T47D (cell line): ENCODE results near the gene A3GALT2.

ENCODE experiments used
- DNase-seq, 2 experiments: peaks; one replicate each; pipeline versions ENCODE4 v3.0.0 to v3.0.0-alpha.2; 2011 to 2012; ENCODE audit warnings: low read depth in 1 of 2, low spot score in 1 of 2
- JUND ChIP-seq: IDR thresholded peaks from 2 replicates; pipeline ENCODE4 v1.6.1; 2012; ENCODE audit warnings: low read depth
- in situ Hi-C: cut with HindIII; loops from 2 replicates; pipeline ENCODE4 v1.10.0; 2016; ENCODE audit warnings: low sequenced_read_pairs, low pct_unique_long_range_greater_than_20kb

The A3GALT2 gene

DNA sequence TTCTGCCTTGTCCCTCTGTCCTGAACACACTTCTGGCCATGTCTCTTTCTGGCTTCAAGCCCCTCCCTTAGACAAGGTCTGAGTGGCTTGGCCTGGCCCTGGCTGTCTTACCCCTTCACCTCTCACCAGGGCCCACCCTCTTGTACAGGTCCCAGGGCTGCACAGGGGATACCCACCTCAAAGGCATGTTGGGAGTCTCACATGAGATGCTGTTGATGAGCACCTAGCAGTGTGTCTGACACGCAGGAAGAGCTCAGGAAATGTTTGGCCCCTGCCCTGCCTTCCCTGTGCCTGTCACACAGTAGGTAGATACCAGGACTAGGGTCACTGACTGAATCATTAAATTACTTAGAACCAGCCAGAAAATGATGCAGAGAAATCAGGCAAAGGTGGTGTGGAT, 48.0 kb downstream of the A3GALT2 start:
- no peak for TF ChIP-seq JUND
- no peak for DNase-seq
- in situ Hi-C loops: no loop called here

- no peak for TF ChIP-seq JUND
- in situ Hi-C loops: no loop called here
- DNase-seq: no peak
These were observed 48.4 kb downstream of the A3GALT2 start for GRCh38 chr1:33272509-33272908.

DNA sequence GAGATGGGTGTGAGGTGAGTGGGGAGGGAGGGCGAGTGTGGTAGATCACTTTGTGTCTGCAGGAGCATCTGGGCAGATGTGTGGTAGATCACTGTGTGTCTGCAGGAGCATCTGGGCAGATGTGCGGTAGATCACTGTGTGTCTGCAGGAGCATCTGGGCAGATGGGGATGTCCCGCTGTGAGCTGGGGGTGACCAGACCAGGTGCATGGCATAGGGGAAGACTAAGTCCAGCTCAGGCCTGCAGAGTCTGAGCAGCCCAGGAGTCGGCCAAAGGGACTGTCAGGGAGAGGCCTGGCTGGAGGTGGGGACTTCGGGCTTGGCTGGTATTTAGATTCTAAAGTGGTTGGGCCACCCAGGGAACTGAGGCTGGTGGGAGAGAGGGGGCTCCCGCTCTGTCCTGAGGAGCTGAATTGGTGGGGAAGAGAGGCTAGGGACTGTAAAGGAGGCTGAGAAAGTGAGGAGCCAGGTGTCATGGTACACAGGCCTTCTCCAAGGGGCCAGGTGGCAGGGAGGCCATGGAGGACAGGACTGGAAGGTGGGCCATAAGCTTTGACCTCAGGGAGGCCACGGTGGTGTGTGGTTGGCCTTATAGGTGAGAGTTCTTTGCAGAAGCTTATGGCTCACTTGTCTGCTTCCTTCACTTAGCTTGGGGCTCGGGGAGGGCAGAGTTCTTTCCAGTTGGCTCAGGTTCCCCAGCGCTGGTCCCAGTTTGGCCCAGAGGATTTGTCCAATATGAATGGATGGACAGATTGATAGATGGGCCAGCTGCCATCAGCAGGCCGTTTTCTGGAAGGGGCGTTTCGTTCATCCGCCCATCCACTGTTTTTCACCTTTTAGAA, 49.0 kb downstream of the A3GALT2 start:
- in situ Hi-C loops: no loop called here
- TF ChIP-seq JUND: no peak
- no peak for DNase-seq

GRCh38 chr1:33270808-33271465, 50.0 kb downstream of the A3GALT2 start:
- DNase-seq: no peak
- in situ Hi-C loops: no loop called here
- no peak for TF ChIP-seq JUND

DNA sequence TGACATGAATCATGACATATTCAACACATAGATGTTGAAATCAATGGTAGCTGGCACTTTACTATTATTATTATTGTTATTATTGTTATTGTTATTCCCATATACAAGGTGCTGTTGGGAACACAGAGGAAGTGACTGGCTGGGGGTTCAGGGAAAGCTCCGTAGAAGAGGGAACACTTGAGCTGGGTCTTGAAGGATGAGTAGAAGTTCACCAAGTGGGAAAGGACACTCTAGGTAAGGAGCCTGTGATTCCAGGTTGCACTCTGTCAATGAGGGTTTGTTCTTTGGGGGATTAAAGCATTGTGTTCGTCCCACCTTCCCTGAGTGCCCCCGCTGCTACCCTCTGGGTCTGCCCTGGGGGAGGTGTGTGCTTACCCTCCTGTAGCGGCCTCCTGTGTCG, 50.5 kb downstream of the A3GALT2 start:
- DNase-seq: no peak
- no peak for TF ChIP-seq JUND
- in situ Hi-C loops: no loop called here

GRCh38 chr1:33269621-33270020, 51.3 kb downstream of the A3GALT2 start:
- DNase-seq: no peak
- in situ Hi-C loops: no loop called here
- TF ChIP-seq JUND: no peak

DNA sequence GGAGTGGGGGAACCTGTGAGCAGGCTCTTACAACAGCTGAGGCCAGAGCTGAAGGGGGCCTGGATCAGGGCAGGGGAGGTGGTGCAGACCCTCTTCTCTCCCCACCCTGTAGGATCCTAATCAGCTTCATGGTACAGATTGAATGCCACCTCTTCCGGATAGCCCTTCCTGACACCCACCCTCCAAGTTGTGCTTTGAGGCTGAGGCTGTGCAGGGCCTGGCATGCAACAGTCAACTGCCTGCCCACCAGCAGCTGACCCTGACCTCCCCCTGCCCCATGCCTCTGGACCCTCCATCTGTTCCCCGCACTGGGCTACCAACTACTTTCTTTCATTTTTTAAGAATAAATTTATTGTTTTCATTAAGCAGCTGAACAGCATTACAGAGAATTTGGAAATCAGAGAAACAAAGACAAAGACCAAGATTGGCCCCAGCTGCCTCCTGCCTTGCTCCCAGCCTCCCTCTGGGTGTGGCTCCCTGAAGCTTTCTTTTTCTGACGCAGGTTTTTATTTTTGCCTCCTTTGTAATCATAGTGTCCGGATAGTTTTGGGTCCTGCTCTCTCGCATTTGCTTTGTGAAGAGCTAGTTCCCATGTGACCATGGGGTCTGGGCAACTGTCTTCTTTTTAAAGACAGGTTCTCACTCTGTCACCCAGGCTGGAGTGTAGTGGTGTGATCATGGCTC, 51.8 kb downstream of the A3GALT2 start:
- no peak for DNase-seq
- TF ChIP-seq JUND: no peak
- in situ Hi-C loops: no loop called here

DNA sequence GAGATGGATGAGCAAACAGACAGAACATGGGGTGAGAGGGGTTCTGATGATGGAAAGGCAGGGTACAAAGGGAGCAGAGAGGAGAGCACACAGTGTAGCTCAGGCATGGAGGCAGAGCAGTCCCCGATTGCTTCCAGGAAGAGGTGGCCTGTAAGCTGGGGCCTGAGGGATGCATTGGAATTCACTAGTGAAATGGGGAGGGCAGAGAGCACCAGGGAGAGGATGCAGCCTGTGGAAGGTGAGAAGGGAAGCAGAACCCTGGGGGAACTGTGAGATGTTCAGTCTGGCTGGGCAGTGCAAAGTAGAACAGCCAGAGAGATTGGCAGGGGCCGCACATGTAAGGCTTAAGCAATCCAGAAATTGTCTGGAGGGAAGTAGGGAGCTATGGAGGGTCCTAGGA, 52.4 kb downstream of the A3GALT2 start:
- no peak for TF ChIP-seq JUND
- in situ Hi-C loops: no loop called here
- no peak for DNase-seq

DNA sequence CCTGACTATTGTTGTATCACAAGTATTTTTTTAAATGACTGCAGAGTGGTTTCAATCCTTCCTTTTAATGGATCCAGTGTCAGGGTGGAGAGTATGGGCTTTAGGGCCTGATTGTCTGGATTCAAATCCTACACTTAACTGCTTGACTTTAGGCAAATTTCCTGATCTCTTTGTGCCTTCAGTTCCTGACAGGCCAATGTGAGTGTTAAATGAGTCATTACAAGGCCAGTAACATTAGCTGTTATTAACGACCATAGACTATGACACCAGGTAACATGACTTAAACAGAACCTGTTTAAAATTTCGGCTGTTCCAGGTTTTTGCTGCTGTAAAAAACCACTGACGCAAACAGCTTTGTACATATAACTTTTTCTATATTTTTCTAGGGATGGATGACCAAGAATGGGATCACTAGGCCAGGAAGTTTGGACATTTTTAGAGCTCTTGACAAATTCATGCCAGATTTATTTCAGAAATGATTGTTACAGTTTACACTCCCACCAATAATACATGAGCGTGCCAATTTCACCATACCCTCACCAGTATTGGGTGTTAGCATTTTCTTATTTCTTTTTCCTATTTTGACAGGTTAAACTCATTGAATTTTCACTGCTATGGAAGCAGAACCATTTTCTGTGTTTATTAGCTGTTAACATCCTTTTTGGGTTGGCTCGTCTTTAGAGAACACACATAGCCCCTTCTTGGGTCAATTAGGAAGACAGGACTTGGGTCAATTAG, 53.3 kb downstream of the A3GALT2 start:
- TF ChIP-seq JUND: no peak
- no peak for DNase-seq
- in situ Hi-C loops: no loop called here

- in situ Hi-C loops: no loop called here
- DNase-seq: no peak
- no peak for TF ChIP-seq JUND
These were observed 54.1 kb downstream of the A3GALT2 start for GRCh38 chr1:33266766-33267165.

DNA sequence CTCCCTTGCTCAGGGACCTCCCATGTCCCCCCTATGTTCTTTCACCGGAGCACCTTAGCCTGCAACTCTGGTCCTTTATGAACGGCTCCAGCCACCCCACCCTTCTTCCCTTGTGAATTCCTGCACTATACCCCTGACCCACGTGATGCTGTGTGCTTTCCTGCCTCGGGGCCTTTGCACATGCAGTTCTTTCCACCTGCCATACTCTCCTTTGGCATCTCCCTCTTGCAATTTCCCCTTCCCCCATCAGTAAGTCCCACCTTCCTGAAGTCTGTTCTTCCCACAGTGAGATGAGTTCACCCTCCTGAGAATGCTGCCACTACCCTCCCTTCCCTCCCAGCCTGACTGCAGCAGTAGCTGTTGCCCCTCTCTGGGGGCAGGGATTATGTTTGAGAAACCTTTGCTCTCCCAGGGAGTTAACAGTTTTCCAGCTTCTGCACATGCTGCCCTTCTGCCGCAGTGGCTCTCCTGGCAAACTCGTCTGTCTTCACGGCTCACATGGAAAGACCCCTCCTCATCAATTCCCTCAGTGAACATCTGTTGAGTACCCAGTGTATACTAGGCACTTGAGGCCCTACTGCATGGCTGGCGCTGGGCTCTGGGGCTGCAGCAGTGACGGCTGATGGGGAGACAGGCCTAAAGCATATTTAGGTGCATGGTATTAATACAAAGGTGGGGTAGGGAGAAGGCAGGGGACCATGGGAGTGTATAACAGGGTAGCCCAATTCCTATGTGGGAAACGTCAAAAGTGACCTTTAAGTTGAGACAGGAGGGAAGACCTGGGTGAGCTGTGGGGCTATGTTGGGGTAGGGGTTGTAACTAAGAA, 54.9 kb downstream of the A3GALT2 start:
- no peak for TF ChIP-seq JUND
- in situ Hi-C loops: no loop called here
- no peak for DNase-seq

DNA sequence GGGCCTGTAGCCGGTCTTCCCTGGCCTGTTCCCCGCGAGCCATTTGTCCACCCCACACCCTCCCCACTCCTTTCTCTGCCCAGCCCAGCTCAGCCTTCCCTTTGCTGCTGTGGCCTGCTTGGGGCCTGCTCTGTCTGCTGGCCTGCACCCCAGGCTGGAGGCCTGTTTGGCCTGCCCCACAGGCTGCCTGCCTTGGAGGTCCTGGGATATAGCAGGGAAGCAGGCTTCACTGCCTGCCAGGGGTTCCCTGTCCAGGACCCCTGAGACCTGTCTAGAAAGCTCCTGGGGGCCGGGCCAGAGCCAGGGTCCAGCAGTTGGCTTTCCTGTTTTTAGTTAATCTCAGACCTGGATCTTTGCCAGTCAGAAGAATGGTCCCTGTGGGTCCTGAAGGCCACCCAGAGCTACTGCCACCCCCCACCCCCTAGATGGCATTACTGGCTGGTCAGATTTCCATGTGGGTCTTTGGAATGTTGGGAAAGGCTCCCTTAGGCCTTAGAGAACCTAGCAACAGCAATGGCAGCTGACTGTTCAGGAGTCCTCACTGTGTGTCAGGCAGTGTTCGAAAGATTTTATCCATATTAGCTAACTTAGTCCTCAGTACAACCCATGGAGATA, 56.9 kb downstream of the A3GALT2 start:
- TF ChIP-seq JUND: no peak
- DNase-seq: no peak
- in situ Hi-C loops: no loop called here
